Adrenal gland (tissue), 12 donors: ENCODE measurements around the gene SLC24A3. TPM values are rescaled to one million over a fixed set of nuclear protein-coding genes. Genes with fewer than 3 reads are reported as not detected.

Experiments
- DNase-seq, 7 donors: peaks; one replicate each; pipeline ENCODE4 v3.0.0-alpha.2; 2019 to 2020
- H3K27ac ChIP-seq, 5 donors: fragments of 200-600 bp; sonication (generic) in 4 of 5; 1 replicate in 3 of 5; 2 replicates in 2 of 5; pipeline versions ENCODE4 v1.5.1 to v1.8.0; 2016 to 2020; ENCODE audit warnings: mild to moderate bottlenecking in 1 of 5
- H3K27me3 ChIP-seq: fragments of 200-600 bp; 2 replicates; pipeline ENCODE4 v1.8.0; 2021
- H3K36me3 ChIP-seq, 2 donors: fragments of 200-600 bp; replicated peaks in 1 of 2; 1 replicate in 1 of 2; 2 replicates in 1 of 2; pipeline versions ENCODE4 v1.5.1 to v1.8.0; 2018 to 2022
- H3K4me1 ChIP-seq, 2 donors: fragments of 200-600 bp; replicated peaks in 1 of 2; 1 replicate in 1 of 2; 2 replicates in 1 of 2; pipeline versions ENCODE4 v1.5.1 to v1.8.0; 2018 to 2021
- H3K4me3 ChIP-seq, 4 donors: fragments of 200-600 bp; sonication (generic) in 3 of 4; one replicate each; pipeline ENCODE4 v1.5.1; 2016 to 2018
- H3K9me3 ChIP-seq, 3 donors: fragments of 200-600 bp; sonication (generic) in 1 of 3; replicated peaks in 1 of 3; 1 replicate in 2 of 3; 2 replicates in 1 of 3; pipeline versions ENCODE4 v1.5.1 to v1.8.0; 2016 to 2021
- CTCF ChIP-seq, 6 experiments: fragments of 450-650 bp in 4 of 6; fragments of 200-600 bp in 2 of 6; sonication (generic) in 1 of 6; IDR thresholded peaks; 1 replicate in 5 of 6; 2 replicates in 1 of 6; pipeline versions ENCODE4 v1.5.1 to v1.8.0; 2016 to 2021; ENCODE audit warnings: antibody characterized with exemption in 6 of 6, mild to moderate bottlenecking in 2 of 6, moderate library complexity in 1 of 6
- POLR2A ChIP-seq, 2 donors: fragments of 450-650 bp; IDR thresholded peaks; one replicate each; pipeline ENCODE4 v1.6.1; 2017; ENCODE audit warnings: antibody characterized with exemption in 2 of 2, mild to moderate bottlenecking in 2 of 2, moderate library complexity in 1 of 2
- WGBS, 4 donors: extraction: QIAGEN DNeasy Blood & Tissue Kit in 2 of 4; methylation state at CpG; one replicate each; pipeline versions ENCODE4 v1.1.5 to v1.1.7; 2013 to 2017; 5-methylcytosine and 5-hydroxymethylcytosine counted together
- intact Hi-C, 2 donors: fragments of 100-400 bp; cut with DNase I; formaldehyde crosslinking; loops; one replicate each; pipeline versions ENCODE4 v1.14.1 to v1.15.0; 2022 to 2023
- polyA plus RNA-seq, 3 donors: library from polyadenylated mRNA; stranded (reverse); fragments of 200-250 nt in 2 of 3; fragments of 350-450 nt in 1 of 3; fragmentation: Illumina TruSeq in 1 of 3; extraction: RNeasy Lipid Tissue Mini Kit (QIAGEN cat#74804) in 1 of 3; gene quantifications; one replicate each; pipeline ENCODE4 v1.2.3, GENCODE V29; 2013 to 2014
- total RNA-seq, 9 donors: library from RNA; depleted of rRNA in 4 of 9; stranded (reverse); fragments of >200 nt in 4 of 9; fragments of 120-200 nt in 1 of 9; fragmentation: NEBNext Ultra II Directional in 1 of 9; extraction: Animal tissue kit (Norgen Biotek cat#: 25700) in 1 of 9; gene quantifications; one replicate each; pipeline versions ENCODE4 v1.1.0 to v1.2.4, GENCODE V29; 2013 to 2023
- donor health status: healthy with polysubstance abuse.
- donor health status: Bipolar disorder and iron deficiency.
- donor health status: DM: yes; HTN: yes; CAD: no.
- donor health status: DM: no; HTN: no; CAD: no.
- donor health status: DM: no; HTN: no; CAD: no.
- donor health status: DM: yes; HTN: yes; CAD: no.

Gene SLC24A3
- total and polyA plus RNA-seq, 12 donors: 0.89 to 44.4 (median 2.7) TPM

GRCh38 chr20:19593762-19594161, 381.3 kb downstream of the SLC24A3 start:
- no peak overlapping the region for H3K4me3 ChIP-seq
- H3K9me3 ChIP-seq: no peaks in the 10 kb centered on the region
- no peaks in the 10 kb centered on the region for H3K27me3 ChIP-seq
- 93 to 96% (median 95%) methylated on average over 7 of the region's 7 CpGs for WGBS, 4 donors
- H3K4me1 ChIP-seq: no peaks in the 10 kb centered on the region
- intact Hi-C loops: no loop called here
- DNase-seq: no peak
- TF ChIP-seq POLR2A (IDR thresholded peaks at IDR 0.05) (no peak), CTCF (IDR thresholded peaks at IDR 0.05) (no peak)
- no peak overlapping the region for H3K27ac ChIP-seq
- H3K36me3 ChIP-seq: no peaks in the 10 kb centered on the region

- H3K27ac ChIP-seq: no peak overlapping the region
- intact Hi-C loops: no loop called here
- H3K4me1 ChIP-seq: no peaks in the 10 kb centered on the region
- DNase-seq: no peak
- H3K27me3 ChIP-seq: no peaks in the 10 kb centered on the region
- no peaks in the 10 kb centered on the region for H3K9me3 ChIP-seq
- H3K4me3 ChIP-seq: no peak overlapping the region
- H3K36me3 ChIP-seq: no peaks in the 10 kb centered on the region
- WGBS, 4 donors: 79 to 85% (median 83%) methylated on average over 4 of the region's 4 CpGs
- TF ChIP-seq CTCF (IDR thresholded peaks at IDR 0.05) (no peak), POLR2A (IDR thresholded peaks at IDR 0.05) (no peak)
Measured at GRCh38 chr20:19594896-19595295, 382.5 kb downstream of the SLC24A3 start.

DNA sequence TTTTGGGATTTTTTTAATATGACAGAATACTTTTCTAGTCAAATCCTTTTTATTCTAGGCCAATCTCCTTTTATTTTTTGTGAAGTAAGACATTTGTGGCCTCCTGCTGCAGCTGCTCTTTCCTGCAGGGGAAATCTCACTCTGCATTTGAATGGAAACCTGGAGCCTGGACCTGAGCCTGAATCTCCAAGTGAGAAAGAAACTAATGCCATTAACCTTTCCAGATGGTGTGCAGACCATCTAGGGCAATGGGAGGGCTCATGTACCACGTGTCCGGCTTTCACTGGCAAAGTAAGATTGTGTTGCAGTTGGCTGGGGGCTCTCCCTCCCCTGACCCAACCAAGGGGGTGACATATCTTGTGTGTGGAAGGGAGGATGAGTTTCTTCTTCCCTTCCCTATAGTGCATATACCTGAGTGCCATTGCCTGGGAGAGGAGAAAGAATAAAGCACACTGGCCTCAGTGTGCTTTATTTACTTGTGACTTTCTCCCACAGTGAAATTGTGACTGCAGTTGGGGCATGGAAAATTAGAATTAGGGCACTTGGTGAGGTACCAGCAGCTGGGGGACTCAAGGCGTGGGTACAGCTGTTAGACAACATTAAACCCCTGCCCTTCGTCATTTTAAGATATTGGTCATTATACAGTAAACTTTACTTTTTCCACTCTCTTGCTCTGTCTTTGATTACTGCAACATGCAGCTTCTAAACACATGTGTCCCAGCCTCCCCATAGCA, 385.8 kb downstream of the SLC24A3 start:
- DNase-seq: no peak
- no peak for TF ChIP-seq POLR2A (IDR thresholded peaks at IDR 0.05)
- no peak for TF ChIP-seq CTCF (IDR thresholded peaks at IDR 0.05)
- Histone ChIP-seq H3K4me1 (no peaks in the 10 kb centered on the region), H3K27ac (no peak overlapping the region), H3K4me3 (no peak overlapping the region), H3K36me3 (no peaks in the 10 kb centered on the region), H3K9me3 (no peaks in the 10 kb centered on the region), H3K27me3 (no peaks in the 10 kb centered on the region)
- intact Hi-C loops: no loop called here
- WGBS, 4 donors: 59 to 80% (median 67%) methylated on average over 4 of the region's 4 CpGs

DNA sequence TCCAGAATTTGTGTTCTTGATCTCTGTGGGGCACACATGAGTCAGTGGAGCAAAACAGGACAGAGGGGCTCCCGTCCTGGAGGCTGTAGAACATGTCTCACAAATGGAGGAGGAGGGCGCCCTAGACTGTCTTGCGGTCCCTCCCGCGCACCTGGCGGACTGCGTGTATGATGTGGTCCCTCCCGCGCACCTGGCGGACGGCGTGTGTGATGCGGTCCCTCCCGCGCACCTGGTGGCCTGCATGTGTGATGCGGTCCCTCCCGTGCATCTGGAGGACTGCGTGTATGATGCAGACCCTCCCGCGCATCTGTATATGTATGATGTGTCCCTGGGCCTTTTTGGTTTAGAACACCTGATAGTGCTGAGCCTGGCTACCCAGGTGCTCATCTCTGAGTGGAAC, 386.8 kb downstream of the SLC24A3 start:
- no peak overlapping the region for H3K4me3 ChIP-seq
- H3K36me3 ChIP-seq: no peaks in the 10 kb centered on the region
- H3K27ac ChIP-seq: no peak overlapping the region
- intact Hi-C loops: no loop called here
- TF ChIP-seq POLR2A (IDR thresholded peaks at IDR 0.05) (no peak), CTCF (IDR thresholded peaks at IDR 0.05) (no peak)
- WGBS, 4 donors: 93 to 98% (median 97%) methylated on average over 14 to 20 of the region's 20 CpGs
- no peaks in the 10 kb centered on the region for H3K9me3 ChIP-seq
- no peaks in the 10 kb centered on the region for H3K4me1 ChIP-seq
- DNase-seq: no peak
- no peaks in the 10 kb centered on the region for H3K27me3 ChIP-seq
